T-helper 1 cell (primary cell): ENCODE data around the gene BICRAL.
"Not testable (repeated sequence)": the region's sequence is repeated elsewhere in the genome, so short reads cannot be mapped to it uniquely, and the experiment has no call there.

Experiments
- DNase-seq, 5 donors: peaks; one replicate each; pipeline ENCODE4 v3.0.0-alpha.2; 2012 to 2020

Gene BICRAL

DNA sequence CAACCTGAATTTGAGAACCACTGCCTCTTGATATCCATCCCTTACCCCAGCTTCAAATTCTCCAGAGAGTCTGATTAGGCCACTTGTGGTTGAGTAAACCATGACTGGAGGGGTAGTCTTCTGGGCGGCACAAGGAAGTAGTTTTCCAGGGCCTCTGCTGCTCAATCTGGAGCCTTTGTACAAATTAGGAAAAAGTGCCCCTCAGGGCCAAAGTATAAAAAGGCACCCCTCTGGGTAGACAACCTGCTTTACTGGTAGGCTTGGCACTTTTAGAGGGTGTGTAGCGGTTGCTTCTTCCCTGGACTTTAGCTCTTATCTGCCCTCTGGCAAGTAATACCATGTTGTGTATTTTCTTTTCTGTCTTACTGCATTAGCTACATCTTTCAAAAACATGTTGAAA, 64.7 kb downstream of the BICRAL start:
- DNase-seq: no peak

DNA sequence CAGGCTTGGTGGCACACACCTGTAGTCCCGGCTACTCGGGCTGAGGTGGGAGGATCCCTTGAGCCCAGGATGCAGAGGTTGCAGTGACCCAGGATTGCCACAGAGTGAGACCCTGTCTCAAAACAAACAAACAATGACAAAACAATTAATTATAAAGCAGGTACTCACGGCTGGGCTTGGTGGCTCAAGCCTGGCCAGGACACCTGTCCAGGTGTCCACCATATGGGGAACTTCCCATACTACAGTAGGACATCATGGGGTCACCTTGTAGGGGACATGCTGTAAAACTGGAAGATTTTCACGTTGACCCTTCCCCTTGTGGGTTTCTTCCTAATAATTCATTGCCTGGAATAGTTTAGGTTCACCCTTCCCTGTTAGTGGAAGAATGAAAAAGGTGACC, 66.8 kb downstream of the BICRAL start:
- no peak for DNase-seq

DNA sequence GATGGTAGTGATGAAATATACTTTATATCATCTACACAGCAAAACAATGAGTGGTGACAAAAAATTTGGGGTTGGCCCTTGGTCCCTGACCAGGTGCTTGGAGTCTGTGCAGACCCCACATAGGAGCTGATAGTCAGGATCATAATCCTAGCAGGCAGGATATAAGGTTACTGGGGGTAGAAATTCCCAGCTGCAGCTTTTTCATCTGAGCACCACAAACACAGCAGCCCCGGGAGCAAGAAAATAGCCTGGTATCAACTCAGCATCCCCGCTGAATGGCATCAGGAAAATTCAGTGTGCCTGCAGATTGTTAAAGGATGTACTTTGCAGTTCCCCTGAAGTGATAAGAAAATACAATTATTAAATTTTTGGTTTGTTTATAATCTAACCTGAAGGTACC, 69.7 kb downstream of the BICRAL start:
- DNase-seq: no peak

DNA sequence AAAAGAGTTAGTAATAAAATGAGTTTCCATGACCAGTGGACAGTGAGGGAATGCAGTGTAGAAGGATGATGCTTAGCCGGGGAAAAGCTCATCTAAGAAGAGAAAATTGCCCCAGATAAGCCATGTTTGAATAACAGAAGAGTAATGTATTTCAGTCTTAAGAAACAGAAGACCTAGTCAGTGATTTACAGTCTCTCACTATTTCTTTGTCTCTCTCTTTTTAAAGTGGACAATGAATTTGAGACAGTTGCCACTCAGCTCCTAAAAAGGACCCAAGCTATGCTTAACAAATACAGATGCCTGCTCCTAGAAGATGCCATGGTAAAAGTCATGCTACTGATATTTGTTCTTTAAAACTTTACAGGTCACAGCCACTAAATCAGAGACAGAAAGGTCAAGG, 78.2 kb downstream of the BICRAL start:
- no peak for DNase-seq

DNA sequence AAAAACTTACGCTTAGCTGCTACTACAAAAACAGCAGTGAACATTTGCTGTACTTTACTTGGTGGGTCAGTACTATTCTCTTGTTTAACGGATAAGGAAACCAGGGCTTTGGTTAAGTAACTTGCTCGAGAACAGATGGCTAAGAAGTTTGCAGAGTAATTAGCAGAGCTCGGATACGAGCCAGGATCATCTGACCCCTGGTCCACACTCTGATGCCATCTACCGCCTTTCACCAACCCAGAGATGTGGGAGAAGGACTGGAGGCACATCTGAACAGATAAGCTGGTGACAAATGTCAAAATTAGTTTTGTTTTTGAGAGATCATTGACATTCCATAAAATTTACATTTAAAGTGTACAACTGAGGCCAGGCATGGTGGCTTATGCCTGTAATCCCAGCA, 78.6 kb downstream of the BICRAL start:
- DNase-seq: no peak

DNA sequence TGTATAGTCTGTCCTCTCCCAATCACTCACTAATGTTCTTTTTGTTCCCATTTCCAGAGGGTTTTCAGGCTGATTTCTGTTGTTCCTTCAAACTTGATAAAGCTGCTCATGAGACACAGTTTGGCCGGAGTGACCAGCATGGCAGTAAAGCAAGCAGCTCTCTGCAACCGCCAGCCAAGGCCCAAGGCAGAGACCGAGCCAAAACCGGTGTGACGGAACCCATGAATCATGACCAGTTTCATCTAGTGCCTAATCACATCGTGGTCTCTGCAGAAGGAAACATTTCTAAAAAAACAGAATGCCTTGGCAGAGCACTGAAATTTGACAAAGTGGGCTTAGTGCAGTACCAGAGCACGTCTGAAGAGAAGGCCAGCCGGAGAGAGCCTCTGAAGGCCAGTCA, 82.8 kb downstream of the BICRAL start:
- DNase-seq: no peak

DNA sequence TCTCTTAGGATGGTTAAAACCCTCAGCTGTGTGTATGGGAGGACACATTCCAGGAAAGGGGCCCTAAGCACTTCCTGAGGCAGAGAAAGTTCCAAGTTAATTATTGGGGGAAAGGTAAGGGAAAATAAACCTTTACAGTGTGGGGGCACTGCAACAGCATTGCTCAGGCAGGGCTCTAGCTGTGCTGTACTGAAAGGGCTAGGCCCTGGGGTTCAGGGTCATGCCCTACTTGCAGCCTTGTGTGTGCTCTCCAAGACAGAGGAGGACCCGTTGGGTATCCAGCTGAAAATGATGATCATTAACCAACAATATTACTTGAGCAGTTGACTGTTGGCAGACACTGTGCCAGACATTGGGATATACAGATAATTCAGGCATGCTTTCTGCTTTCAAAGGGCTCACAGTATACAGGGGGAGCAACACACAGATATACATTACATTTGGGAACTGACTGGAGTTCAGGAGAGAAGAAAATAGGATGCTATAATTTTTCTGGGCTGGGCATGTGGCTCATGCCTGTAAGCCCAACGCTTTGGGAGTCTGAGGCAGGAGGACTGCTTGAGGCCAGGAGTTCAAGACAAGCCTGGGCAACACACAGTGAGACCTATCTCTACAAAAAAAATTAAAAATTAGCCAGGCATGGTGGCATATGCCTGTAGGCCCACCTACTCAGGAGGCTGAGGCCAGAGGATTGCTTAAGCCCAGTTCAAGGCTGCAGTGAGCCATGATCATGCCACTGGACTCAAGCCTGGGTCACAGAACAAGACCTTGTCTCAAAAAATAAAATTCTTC, 88.5 kb downstream of the BICRAL start:
- no peak for DNase-seq

DNA sequence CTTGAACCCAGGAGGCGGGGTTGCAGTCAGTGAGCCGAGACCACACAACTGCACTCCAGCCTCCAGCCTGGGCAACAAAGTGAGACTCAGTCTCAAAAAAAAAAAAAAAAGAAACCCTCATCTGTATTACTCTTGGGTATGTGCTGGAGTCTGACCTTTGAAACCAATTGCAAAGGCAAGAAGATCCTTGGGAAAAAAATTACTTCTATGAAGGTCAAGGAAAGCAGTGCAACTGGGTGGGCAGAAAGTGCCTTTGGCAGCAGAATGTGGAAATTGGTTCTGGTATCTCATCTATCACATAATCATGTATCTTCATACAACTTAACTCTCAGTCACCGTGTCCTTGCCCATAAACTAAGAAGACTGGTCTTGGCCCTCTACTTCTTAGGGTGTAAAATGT, 89.9 kb downstream of the BICRAL start:
- no peak for DNase-seq

DNA sequence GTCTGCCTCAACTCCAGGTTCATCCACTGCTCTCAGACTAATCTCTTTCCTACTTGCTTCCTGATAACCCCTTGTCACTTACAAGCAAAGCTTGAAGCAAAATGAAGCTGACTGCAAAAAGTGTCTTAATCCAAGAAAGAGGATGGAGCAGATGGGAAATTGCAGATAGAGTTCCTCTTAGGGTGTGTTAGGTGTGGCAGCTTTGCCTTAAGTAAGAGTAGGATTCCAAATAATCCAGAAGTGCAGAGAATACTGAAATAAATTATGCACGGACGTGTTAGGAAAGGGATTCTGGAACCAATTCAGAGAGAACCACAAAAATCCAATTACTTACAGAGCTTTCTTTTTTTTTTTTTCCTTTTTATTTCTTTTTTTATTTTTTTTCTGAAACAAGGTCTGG, 91.5 kb downstream of the BICRAL start:
- no peak for DNase-seq

DNA sequence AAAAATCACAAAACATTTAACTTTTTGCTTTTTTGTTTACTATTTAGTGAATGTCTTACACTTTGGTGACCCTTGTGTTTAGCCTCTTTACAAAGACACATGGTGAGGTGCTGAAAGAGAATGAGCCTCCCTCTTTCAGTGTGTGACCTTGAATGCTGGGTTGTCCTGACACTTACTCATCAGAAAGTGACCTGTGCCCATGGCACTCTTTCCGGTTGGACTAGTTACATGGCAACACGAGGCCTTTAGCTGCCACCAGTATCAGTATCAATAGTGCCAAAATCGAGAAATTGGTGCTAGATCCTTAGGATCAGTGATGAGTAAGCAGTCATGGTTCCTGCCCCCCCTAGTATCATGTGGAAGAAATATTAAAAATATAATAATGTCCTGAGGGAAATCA, 95.8 kb downstream of the BICRAL start:
- no peak for DNase-seq

DNA sequence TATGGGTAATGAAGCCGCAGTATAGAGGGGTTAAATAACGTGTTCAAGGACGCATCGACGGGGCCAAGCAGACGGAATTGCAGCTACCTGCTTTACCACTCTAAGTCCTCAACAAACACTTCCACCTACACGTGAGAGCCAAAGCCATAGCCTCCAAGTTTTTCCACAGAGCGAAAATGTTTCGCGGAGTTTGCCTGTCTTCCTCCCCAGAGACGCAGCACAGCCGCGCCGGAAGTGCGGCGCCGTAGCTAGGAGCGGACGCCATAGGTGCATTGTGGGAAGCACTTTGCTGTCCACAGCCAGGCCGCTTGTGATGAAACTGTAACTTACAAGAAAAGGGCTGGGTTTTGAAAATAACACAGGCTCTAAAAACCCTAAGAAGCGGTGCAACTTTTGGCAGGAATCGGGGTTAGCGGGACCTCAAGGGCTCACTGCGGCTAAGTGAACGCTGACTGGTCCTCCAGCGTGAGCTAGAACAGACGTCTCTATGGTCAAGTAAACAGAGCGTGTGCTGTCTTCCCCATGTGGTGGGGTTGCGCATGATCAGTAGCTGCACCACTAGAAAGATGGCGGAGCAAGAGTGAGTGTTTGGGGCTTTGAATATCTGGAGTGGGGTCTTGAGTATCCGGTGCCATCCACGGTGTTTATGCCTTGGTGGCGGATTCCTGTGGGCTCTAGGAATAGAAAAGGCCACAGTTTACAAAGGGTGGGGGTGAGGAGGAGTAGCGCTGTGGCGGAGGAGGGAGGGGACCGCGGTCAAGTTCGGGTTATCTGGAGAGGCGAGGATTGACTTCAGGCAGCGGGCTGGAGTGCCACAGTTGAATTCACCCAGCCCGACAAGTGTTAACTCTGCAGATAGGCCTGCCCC, 97.8 kb downstream of the BICRAL start, which contains the start of gene RPL7L1:
RPL7L1 (plus strand) TSS at position 245 of the 868 bp plus-strand sequence; CDS start at position 540, 295 bp downstream.
- DNase-seq: peak; percentile 66 to 88 (median 72)

DNA sequence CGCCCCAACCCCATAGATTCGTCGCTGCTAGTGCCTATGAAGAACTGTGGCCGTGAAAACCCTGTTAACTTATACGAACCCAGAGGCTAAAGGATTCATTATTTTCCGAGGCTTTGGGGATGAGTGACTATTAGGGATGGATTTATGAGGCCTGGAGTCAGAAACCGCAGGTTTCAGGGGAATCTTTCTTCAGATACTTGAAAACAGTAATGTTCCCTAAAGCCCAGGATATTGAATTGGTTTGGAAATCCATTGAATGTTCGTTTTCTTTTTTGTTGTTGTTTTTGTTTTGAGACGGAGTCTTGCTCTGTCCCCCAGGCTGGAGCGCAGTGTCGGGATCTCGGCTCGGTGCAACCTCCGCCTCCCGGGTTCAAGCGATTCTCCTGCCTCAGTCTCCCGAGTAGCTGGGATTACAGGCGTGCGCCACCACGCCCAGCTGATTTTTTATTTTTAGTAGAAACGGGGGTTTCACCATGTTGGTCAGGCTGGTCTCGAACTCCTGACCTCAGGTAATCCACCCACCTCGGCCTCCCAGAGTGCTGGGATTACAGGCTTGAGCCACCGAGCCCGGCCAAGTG, 98.5 kb downstream of the BICRAL start:
- DNase-seq: not testable (repeated sequence)

DNA sequence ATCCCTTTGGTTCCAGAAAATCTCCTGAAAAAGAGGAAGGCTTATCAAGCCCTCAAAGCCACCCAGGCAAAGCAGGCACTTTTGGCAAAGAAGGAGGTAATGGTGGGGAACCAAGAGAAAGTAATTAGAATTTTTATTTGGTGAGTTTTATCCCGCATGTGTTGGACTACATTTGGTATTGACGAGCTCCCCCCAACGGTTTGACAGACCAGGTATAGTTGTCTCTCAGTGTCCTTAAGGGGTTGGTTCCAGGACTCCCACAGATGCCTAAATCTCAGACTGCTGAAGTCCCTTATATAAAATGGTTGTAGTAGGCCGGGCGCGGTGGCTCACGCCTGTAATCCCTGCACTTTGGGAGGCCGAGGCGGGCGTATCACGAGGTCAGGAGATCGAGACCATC, 99.0 kb downstream of the BICRAL start:
- DNase-seq: not testable (repeated sequence)

DNA sequence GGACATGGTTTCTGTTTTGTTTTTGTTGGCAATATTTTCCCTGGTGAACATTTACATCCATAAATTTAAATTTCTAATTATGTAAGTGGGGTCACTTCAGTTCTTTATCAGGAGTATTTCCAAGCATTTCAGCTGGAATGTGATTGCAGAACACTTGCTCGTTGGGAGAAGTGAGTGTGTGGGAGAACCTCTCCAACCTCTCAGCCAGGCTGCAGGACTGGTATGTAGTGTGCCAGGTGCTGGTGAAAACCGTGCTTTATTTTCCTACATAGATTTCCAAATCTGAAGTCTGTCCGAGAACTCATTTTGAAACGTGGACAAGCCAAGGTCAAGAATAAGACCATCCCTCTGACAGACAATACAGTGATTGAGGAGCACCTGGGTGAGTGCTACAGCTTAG, 103.8 kb downstream of the BICRAL start:
- DNase-seq: no peak

DNA sequence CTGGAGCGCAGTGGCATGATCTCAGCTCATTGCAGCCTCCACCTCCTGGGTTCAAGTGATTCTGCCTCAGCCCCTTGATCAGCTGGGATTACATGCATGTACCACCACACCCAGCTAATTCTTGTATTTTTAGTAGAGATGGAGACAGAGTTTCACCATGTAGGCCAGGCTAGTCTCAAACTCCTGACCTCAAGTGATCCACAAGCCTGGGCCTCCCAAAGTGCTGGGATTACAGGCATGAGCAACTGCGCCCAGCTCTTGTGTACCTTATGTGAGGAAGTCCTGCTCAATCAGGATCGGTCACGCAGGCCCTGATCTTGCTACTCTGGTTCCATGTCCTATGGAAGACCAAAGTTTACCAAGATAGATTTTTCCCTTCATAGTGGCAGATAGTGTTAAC, 106.3 kb downstream of the BICRAL start:
- DNase-seq: not testable (repeated sequence)

DNA sequence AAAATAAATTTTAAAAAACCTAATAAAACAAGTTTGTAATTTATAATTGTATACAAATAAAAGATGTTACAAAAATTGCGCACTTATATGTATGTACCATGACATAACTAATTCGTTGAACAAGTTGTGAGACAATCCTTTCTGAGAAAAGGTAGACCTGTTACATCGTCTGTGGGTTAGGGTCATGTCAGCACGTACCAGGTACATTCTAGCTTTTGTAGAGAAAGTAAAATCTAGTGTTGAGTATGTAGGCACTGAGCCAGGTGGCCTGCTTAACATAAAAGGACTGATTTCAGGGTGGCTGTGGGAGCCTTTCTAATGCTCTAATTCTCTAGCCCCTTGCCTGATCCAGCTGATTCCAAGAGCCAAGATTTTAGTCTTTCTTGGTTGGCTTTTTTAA, 108.0 kb downstream of the BICRAL start:
- DNase-seq: peak in 1 of 5 donors; percentile 15

DNA sequence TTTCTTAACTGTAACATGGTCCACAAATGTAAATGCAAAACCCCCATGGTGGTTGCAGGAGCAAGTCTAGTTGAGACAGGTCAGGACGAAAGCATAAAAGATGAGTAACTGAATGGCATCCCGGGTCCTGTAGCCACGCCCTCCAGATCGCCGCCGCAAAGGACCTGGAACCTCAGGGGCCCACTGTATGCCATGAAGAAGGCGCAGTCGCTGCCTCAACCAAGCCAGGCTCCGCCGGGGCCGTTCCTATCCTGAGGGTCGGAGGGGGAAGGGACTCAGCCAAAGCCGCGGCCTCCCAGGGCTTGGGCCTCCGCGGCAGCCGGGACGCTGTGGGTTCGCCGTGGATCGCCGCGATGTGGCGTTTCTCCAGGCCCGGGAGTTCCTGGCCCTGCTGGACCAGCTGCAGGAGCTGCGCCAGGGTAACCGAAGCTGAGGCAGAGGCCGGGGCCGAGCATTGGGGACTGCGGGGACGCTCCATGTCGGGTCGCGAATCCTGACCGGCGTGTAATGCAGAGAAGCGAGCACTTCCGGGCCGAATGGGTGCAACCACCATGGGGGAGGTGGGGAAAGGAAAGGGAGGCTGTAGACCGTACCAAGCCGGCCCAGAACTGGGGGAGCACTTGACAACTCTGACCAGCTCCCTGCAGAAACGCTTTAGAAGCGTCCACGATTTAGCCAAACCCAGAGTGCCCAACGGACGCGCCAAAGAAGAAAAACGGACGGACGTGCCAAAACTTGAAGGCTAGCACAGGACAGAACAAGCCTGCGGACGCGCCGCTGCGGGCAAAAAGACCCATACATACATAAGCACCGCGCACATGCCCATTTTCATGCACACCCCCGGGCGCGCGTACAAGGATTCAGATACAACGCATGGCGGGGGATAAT, 108.7 kb downstream of the BICRAL start:
- peak; percentile 65 to 93 (median 78) for DNase-seq

DNA sequence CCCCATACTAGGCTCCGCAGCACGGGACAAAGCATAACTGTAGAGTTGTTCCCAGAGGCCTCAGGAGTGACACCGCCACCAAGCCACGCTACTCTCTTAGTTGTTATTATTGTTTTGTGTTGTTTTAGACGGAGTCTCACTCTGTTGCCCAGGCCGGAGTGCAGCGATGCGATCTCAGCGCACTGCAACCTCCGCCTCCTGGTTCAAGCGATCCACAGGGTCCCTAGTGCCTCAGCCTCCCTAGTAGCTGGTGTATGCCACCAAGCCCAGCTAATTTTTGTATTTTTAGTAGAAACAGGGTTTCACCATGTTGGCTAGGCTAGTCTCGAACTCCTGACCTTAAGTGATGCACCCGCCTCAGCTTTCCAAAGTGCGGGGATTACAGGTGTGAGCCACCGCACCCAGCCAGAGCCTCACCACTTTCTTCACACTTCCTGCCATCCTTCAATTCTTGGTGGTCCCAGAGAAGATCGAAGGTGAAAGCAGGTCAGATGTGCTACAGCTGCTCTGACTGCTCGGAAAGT, 109.4 kb downstream of the BICRAL start:
- no peak for DNase-seq

DNA sequence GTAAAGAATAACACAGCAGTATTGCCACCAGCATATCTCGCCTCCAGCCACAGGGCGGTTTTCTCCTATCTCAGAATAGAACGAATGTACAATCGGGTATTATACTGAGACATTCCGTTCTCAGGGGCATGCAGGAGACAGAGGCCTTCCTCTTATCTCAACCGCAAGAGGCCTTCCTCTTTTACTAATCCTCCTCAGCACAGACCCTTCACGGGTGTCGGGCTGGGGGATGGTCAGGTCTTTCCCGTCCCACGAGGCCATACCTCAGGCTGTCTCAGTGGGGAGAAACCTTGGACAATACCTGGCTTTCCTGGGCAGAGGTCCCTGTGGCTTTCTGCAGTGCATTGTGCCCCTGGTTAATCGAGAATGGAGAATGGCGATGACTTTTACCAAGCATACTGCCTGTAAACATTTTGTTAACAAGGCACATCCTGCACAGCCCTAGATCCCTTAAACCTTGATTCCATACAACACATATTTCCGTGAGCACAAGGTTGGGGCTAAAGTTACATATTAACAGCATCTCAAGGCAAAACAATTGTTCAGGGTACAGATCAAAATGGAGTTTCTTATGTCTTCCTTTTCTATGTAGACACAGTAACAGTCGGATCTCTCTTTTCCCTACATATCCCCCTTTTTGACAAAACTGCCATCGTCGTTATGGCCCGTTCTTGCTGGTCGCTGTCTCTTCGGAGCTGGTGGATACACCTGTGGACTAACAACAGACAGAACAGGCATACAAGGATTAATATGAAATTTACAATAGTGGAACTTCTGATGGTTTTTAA, 112.4 kb downstream of the BICRAL start:
- not testable (repeated sequence) for DNase-seq

DNA sequence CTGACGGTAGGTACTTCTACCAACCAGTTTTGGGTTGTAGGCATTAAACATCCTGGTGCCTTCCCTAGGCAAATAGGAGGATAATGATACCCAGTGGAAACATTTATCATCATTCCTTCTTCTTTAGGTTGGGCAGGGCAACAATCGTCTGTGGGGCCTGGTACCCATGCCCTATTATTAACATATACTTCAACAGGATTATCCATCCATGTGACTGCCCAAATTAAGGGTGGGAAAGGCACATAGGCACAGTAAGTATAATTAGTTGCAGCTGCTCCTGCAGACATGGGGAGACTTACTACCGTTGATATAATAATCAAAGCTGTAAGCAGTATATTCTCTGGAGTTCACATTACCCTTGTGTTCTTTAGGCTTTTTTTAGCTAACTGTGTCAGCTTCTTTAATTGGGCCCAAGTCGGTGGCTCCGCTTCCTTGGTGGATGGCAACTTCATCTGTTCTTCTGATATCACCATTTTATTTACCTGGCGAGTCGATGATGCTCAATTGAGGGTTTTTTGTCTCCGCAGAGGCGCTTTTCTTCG, 114.4 kb downstream of the BICRAL start:
- no peak for DNase-seq

DNA sequence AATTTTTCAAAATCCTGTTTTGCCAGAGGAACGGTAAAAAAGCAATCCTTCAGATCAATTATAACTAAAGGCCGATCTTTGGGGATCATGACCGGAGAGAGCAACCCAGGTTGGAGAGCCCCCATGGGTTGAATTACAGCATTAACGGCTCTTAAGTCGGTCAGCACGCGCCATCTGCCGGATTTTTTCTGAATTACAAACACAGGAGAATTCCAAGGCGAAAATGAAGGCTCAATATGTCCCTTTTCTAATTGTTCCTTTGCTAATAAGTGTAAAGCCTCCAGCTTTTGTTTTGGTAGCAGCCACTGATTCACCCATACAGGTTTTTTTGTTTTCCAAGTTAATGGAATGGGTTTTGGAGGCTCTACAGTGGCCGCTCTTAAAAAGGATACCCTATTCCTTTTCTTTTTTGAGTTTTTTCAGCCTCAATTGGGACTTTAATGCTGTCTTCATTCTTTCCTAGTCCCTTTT, 117.1 kb downstream of the BICRAL start:
- peak; percentile 26 to 76 (median 53) for DNase-seq
